GM19463 (cell line): ENCODE measurements around the gene PRKACA.
"Not testable (repeated sequence)": the region's sequence is repeated elsewhere in the genome, so short reads cannot be mapped to it uniquely, and the experiment has no call there.

Experiments used
- ATAC-seq: cut with Tn5 transposase; IDR thresholded peaks from one replicate; pipeline ENCODE4 v1.9.1; 2021; ENCODE audit warnings: mild to moderate bottlenecking, moderate library complexity; ENCODE audit not compliant: unreplicated experiment

Gene PRKACA

DNA sequence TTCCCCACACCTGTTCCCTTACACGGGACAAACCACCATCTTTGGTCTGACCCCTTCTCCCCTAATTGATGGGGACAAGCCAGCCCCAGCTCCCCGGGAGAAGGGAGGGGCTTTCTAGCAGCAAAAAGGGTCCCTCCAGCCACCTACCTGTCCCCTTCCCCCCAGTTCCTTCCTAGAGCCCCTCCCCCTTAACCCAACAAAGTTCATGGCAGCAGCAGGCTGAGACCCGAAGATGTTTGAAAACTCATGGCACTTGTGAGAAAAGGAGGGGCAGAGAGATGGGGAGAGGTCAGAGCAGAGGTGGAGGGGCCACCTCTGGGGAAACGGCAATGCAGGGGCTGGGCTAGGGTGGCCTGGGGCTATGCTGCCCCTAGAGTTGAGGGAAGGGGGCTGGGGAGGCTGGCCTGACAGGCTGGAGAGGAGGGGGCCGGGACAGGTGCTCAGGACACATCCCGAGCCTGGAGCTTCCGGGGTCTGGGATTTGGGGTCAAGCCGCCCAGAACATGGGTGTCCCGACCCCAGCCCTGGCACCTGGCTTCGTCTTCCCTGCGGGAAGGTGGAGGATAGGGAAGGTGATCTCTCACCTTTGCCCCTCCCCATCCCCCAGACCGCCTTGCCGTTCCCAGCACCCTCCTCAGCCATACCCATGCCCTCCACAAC is 31.3 kb upstream of the PRKACA start:
- no peak for ATAC-seq

DNA sequence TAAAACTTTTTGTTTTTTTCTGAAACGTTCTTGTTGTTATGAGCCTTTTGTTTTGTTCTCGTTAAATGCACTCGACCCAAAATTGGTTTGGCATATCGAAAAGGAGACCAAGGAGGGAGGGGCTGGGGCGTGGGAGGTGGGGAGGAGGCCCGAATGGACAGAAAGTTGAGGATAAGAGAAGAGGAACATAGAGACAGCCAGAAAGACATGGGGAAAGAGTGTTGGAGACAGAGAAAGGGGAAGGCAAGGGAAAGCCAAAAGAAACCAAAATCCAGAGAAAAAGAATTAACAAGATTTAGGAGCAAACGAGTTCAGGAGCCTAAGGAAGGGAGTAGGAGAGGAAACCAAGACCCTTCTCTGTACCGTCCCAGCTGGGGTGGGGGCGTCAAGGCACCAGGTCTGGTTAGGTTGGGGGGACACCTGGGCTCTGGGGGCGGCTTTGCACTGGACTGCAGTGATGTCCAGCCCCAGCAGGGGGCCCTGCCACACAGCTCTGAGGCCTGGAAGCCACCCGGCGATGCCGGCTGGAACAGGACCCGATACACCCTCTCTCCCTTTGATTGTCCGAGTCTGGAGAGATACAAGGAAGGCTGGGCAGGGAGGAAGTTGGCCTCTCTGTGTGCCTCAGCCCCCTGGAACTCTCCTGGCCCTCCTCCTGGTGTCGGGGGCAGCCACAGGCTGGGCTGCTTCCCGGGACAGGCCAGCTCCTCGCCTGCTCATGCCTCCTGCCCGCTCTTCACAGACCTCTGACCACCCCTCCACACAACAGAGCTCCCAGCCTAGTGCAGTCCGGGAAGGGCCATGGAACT is 30.4 kb upstream of the PRKACA start:
- no peak for ATAC-seq

DNA sequence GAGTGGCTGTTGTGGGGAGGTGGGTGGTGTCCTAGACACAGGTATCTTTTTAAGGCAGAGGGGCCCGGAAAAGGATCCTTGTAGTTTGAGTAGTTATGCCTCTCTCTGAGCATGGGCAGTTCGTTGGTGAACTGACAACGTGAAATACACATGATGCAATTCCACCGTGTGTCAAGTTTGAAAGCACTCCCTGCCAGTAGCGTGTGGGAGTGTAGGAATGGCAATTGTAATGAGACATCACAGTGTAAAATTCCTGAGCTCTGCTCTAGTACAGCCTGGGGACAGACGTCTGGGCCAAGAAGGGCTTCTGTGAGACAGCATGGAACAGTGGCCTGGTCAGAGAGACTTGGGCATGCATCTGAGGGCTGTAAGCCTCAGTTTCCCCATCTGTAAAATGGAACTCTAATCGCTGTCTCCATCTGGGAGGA is 29.2 kb upstream of the PRKACA start:
- no peak for ATAC-seq

DNA sequence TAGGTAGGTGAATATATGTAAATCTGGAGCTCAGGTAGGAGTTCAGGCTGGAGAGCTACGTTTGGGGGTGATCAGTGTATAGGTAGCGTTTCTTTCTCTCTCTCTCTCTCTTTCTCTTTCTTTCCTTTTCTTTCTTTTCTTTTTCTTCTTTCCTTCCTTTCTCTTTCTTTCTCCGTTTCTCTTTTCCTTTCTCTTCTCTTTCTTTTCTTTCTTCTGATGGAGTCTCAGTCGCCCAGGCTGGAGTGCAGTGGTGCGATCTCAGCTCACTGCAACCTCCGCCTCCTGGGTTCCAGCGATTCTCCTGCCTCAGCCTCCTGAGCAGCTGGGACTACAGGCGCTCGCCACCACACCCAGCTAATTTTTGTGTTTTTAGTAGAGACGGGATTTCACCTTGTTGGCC is 28.6 kb upstream of the PRKACA start:
- not testable (repeated sequence) for ATAC-seq

DNA sequence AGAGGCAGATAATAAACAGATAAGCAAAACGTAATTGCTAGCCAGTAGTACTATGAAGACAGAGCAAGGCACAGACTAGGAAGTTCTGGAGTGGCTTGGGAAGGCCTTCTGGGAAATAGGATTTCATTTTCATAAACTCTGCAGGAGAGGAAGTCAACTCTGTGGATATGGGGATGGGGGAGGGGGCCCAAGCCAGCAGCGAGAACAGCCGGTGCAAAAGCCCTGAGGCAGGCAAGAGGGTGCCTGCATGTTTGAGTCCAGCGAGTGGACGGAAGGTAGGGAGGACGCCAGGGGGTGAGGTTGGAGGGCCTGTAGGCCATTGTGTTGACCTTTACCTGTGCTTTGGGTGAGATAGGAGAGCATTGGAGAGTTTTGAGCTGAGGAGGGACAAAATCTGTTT is 27.8 kb upstream of the PRKACA start:
- ATAC-seq = no peak

DNA sequence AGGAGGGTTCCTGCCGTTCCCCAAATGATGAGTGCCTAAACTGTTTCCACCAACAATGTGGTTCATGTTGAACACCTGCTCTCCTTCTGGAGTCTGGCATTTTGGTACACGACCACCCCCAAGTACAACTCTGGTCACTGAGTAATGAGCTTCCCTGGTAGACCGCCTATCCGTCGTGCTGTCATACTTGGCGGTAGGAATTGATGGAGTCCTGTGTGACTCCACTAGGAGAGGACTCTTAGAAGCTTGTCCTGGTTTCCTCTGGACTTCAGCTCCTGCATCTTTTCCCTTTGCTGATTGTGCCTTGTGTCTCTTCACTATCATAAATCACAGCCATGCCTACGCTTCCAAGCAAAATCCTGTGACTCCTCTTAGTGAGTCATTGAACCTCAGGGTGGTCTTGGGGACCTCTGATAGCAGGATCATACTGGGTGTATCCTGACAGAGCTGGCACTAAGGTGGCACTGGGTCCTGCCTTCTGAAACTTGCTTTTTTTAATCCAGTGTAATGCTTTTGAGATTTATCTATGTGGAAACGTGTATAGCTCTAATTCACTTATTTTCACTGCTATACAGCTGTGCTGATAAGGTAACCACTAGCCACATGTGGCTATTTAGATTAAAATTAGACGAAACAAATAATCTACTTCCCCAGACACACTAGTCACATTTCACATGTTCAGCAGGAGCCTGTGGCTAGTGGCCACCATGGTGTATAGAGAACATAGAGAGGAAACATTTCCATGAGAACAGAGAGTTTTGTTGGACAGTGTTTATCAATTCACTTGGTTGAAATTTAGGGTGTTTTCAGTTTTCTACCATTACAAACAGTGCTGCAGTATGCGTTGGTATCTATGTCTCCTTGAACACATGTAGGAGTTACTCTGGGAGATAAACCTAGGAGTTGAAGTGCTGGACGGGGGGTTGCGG is 25.0 kb upstream of the PRKACA start:
- ATAC-seq = no peak

DNA sequence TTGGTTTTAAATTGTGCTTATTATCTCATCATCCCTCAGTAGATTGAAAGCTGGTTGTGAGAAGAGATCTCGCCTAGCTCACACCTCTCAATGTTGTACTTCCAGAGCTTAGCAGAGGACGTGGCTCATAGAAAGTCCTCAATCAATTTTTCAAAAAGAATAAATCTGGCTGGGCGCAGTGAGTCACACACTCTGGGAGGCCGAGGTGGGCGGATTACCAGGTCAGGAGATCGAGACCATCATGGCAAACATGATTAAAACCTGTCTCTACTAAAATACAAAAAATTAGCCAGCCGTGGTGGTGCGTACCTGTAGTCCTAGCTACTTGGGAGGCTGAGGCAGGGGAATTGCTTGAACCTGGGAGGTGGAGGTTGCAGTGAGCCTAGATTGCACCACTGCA is 23.5 kb upstream of the PRKACA start:
- ATAC-seq = no peak

DNA sequence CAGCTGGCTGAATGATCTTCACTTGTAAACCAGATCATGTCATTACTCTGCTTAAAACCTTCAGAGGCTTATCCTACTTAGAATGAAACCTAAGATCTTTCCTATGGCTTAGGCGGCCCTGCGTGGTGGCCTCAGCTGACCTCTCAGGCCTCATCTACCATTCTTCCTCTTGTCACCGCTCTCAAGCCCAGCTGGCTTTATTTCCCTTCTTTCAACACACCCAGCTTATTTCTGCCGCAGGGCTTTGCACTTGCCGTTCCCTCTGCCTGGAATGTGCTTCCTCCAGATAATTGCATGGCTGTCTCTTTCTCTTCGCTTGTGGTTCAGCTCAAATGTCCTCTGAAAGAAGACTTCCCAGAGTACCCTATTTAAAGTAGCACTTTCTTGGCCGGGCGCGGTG is 22.4 kb upstream of the PRKACA start:
- no peak for ATAC-seq

DNA sequence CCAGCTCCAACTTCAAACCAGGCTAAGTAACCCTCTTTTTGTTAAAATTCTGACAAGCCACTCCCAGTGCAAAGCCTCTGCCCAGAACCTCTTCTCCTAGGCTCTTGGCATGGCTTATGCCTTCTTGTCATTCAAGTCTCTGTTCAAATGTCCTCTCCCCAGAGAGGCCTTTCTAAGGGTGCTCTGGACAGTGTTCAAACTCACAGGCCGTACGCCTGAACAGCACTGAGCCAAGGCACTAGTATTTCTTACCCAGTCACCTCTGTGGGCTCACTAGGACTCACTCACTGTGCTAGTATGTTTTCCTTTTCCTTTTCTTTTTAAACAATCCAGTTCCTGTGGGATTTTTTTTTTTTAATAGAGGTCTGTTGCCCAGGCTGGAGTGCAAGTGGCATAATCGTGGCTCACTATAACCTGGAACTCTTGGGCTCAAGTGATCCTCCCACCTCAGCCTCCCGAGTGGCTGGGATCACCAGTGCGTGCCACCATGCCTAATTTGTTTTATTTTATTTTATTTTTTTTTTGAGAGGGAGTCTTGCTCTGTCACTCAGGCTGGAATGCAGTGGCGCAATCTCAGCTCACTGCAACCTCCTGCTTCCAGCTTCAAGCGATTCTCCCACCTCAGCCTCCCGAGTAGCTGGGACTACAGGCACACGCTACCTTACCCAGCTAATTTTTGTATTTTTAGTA is 21.2 kb upstream of the PRKACA start:
- no peak for ATAC-seq

DNA sequence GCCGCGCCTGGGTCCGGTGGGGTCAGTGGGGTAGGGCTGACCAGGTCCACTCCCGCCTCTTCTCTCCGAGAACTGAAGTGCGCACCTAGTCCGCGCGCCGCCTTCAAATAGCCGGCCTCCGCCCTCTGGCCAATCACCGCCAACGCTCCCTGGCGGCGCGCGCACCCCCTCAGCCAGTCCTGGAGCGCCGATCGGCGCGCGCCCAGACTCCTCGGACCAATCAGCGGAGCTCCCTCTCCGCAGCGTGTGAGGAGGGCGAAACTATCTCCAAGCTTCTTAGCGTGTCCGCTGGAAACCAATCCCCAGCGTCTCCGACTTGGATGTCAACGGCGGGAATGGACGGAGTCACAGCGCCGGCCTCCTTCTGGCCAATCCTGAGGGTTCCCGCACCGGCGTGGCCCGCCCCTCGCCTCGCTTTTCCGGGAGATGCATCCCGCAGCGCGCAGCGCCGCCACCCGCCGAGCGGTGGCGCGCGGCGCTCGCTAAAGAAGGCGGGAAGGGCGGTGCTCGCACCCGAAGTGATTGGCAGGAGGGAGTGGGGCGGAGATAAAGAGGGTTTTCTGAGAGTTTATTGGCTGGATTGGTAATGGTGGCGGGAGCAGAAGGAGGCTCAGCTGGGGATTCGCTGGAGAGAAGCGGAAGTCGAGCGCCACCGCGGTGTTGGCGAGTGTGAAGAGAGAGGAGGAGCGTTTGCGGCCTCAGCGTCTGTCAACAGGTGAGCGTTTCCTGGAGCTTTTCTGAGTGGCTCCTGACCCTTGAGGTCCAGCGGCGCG is 19.1 kb upstream of the PRKACA start, which contains the start of gene ASF1B:
ASF1B (minus strand) TSS at position 81 of the 773 bp plus-strand sequence. CDS start 133 bp downstream, outside the sequence.
- ATAC-seq = peak; percentile 78

DNA sequence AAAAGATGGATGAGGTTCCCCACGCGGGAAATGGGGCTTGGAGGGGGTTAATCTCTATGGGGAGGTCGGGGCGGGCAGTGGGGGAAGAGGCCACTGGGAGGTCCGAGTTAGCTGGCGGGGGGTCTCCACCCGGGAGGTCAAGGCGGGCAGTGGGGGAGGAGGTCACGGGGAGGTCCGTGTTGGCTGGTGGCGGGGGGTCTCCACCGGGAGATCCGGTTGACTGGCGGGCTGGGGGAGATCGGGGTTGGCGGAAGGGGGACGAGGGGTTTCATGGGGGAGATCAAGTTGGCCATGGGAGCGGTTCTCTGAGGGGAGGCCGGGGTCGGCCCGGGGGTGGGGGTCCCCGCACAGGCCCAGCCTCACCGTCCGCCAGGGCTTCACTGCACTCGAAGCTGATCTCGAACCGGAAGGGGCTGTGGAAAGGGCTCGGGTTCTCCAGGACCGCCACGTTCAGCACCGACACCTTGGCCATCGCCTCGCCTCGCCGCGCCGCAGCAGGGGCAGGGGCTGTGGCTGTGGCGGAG is 18.5 kb upstream of the PRKACA start:
- no peak for ATAC-seq

DNA sequence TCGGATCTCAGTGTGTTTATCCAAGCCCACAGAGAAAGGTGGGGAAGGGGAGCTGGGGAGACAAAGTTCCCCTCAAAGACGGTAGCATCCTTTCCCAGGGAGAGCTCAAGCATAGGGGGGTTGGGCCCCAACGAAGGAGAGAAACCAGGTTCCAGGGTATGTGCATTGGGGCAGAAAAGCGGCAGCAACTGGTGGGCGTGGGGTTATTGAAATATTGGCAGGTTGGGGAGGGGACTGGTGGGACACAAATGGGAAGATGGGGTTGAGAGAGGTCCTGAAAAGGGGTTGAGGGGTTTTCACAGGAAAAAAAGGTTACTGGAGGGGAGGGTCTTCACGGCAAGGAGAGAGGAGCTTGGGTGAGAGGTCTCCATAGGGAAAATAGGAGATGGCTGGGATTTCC is 17.8 kb upstream of the PRKACA start:
- no peak for ATAC-seq

DNA sequence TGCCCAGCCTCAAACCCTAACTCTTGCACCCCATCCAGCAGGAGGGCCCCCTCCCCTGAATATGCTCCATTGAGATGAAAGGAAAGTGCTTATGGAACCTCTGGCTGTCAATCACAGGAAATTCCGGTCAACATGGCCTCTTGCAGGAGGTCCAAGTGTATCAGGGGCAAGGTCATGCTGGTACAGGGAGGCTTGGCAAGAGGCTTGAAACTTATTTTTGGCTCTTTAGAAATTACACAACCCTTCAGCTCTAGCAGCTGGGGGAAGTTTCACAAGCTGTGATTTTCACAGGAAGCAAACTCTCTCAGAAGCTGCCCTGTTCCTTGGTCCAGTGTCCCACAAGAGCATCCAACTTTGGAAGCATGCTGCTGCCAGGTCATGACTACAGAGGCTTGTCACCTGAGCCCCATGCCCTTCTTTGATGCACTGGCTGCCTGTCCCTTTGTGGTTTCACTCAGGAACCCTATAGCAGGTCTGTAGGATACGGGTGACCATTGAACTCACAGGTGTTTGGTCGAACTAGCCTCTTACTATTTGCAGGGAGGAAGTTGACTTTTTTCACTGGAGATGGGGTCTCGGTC is 10.5 kb upstream of the PRKACA start:
- no peak for ATAC-seq

DNA sequence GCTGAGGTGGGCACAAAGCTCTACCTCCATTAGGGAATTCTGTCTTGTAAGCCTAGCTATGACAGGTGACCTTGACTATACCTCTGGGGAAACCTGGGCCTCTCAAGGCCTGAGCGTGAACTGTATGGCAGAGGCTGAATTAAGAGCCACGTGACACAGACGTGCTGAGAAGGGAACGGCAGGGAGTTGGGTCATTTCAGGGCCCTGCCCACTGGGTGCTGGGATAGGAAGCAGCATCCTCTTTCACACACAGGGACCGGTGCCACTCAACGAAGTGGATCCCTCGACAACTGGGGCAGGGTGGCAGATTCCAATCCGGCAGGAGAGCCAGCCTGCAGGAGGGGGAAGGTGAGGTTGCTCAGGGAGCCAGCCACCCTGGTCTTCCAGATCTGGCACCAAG is 9.6 kb upstream of the PRKACA start:
- no peak for ATAC-seq

DNA sequence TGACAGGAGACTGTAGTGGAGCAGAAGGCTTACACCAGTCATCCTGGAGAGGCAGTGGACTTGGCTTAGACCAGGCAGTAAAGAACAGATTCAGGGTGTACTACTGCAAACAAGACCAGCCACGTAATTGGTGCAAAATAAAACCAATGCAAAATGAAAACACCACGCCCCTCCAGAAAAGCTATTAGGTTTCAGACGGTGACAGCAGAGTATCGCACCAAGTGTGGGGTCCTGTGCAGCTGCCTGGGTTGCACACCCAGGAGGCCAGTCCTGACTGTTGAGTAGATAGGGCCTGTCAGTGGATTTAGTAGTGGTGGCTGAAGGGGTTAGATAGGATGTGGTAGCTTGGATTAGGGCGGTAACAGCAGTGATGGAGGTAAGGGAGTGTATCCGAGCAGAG is 5.4 kb upstream of the PRKACA start:
- ATAC-seq = no peak

DNA sequence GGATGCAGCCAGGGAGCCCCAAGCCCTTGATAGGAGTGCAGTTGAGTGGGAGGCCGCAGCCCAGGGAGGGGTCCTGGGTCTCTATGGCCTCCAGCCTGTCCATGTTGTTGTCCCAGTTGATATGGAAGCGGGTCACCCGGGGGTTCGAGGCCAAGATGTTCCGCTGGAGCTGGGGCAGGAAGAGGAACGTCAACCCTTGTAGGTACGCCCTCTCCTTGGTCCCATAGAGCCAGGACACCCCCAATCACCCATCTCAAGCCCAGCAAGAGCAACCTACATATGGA is 2.9 kb upstream of the PRKACA start:
- no peak for ATAC-seq

DNA sequence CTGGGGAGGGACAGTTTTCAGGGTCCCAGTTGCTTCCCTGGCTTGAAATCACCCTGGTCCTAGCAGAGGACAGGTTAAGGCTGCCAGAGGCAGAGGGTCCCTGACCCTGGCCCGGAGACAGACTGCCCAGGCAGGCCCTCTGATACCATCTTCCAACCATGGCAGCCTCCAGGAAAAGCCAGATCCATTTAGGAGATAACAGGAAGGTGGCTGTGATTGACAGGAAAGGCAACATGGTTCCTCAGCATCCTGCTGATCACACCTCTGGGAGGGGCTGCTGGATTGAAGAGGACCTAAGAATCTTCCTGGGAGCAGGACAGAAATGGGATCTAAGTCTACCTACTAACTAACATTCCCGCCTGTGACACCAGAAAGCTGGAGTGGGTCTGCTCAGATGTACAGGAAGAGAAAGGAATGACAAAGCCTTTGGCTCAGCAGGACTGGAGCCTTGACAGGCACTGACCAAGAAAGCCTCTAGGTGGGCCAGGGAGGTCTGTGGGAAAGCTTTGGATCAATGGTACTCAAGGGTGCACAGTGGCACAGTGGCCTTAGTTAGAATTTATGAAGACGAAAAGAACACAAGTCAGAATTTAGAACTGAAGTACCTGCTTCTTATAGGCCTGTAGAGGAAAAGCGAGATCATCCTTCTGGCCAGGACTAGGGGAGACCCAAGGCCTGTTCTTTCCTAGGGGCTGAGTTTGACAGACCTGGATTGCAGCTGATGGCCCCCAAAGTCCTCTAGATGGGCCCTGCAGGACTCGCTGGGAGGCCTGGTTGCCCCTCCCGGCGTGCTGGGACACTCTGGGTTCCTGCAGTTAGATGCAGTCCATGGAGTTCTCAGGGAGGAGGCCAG is 2.3 kb upstream of the PRKACA start:
- ATAC-seq = no peak

DNA sequence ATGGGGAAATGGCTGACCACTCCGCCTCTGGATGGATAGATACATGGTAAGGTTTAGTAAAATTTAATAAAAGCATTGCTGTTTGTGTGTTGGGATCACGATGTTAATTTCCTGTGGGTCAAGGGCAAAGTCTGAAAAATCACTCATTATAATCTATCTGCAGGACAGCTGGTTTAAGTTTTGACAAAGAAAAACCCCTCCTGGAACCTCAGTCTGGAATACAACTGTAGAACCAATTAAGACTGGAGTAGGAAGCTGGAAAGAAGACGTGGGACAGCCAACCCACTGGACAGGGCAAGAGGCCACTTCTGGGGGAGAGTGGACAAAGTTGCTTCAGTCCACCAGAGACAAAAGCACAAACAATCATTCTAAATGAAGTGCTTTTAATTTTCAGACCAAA is 1.6 kb upstream of the PRKACA start:
- ATAC-seq = no peak
